OCI-LY3 (cell line): ENCODE data around the gene KCNH2.

ENCODE experiments used
- H2AFZ ChIP-seq: fragments of 200-600, 300-600 bp; shearing (Covaris generic); 2 replicates; pipeline ENCODE4 v1.6.0; 2014; ENCODE audit warnings: antibody characterized with exemption, low read depth, low read length
- H3K27ac ChIP-seq: fragments of 200-600, 300-600 bp; sonication (generic); 2 replicates; pipeline ENCODE4 v1.5.1; 2014; ENCODE audit warnings: mild to moderate bottlenecking, low read length, moderate library complexity, mixed read lengths
- H3K27me3 ChIP-seq: fragments of 200-600, 300-600 bp; sonication (generic); 2 replicates; pipeline ENCODE4 v1.6.1; 2014; ENCODE audit warnings: low read depth, low read length, mixed read lengths
- H3K36me3 ChIP-seq: fragments of 200-600, 300-600 bp; sonication (generic); replicated peaks from 2 replicates; pipeline ENCODE3; 2014; ENCODE audit warnings: low read depth, low read length, mixed read lengths
- H3K4me1 ChIP-seq: fragments of 300-600, 200-600 bp; sonication (generic); 2 replicates; pipeline ENCODE4 v1.6.1; 2014; ENCODE audit warnings: low read length, mixed read lengths
- H3K4me2 ChIP-seq: fragments of 200-600, 300-600 bp; sonication (generic); 2 replicates; pipeline ENCODE4 v1.6.1; 2014; ENCODE audit warnings: low read length, mixed read lengths
- H3K4me3 ChIP-seq: fragments of 300-600, 200-600 bp; sonication (generic); 2 replicates; pipeline ENCODE4 v1.5.1; 2014; ENCODE audit warnings: antibody characterized with exemption, mild to moderate bottlenecking, low read length, moderate library complexity
- H3K79me2 ChIP-seq: fragments of 300-600, 200-600 bp; shearing (Covaris generic); 2 replicates; pipeline ENCODE4 v1.6.1; 2014; ENCODE audit warnings: mild to moderate bottlenecking, low read length, mixed read lengths
- H3K9ac ChIP-seq: fragments of 300-600, 200-600 bp; shearing (Covaris generic); 2 replicates; pipeline ENCODE4 v1.6.0; 2014; ENCODE audit warnings: mild to moderate bottlenecking, low read length, moderate library complexity
- H3K9me3 ChIP-seq: fragments of 200-600, 300-600 bp; shearing (Covaris generic); 2 replicates; pipeline ENCODE4 v1.6.1; 2014; ENCODE audit warnings: low read length, mixed read lengths; ENCODE audit not compliant: insufficient read depth
- H4K20me1 ChIP-seq: fragments of 200-600, 300-600 bp; sonication (generic); 2 replicates; pipeline ENCODE4 v1.6.1; 2016; ENCODE audit warnings: low read length, mixed read lengths; ENCODE audit not compliant: insufficient read depth
- EZH2phosphoT487 ChIP-seq: fragments of 200-600 bp; shearing (Covaris generic); IDR thresholded peaks from 2 replicates; pipeline ENCODE4 v1.6.1; 2018; ENCODE audit warnings: antibody characterized with exemption, mixed run types, low read depth
- TF ChIP-seq, protein P1 (sequence below): fragments of 200-600, 300-600 bp; sonication (generic); IDR thresholded peaks from 2 replicates; pipeline ENCODE4 v1.5.1; 2014; ENCODE audit warnings: antibody characterized with exemption, low read length, low read depth

The KCNH2 gene

DNA sequence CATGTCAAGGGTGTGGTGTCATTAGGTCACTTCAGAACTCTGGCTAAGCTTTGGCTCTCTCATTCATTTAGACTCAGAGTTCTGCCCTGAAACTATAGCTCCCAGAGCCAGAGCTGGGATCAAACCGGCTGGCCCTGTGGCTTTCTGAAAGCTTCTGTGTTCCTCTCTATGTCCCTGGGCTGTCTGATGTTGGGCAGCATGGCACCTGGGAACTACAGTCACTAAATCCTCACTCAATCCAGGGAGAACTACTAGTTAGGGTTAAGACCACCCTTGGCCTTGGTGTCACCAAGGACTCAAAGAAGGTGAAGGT is 32.9 kb upstream of the KCNH2 start:
- Histone ChIP-seq H3K4me3 (no peak overlapping the region), H3K9ac (no peak overlapping the region), H3K9me3 (no peaks in the 10 kb centered on the region)

DNA sequence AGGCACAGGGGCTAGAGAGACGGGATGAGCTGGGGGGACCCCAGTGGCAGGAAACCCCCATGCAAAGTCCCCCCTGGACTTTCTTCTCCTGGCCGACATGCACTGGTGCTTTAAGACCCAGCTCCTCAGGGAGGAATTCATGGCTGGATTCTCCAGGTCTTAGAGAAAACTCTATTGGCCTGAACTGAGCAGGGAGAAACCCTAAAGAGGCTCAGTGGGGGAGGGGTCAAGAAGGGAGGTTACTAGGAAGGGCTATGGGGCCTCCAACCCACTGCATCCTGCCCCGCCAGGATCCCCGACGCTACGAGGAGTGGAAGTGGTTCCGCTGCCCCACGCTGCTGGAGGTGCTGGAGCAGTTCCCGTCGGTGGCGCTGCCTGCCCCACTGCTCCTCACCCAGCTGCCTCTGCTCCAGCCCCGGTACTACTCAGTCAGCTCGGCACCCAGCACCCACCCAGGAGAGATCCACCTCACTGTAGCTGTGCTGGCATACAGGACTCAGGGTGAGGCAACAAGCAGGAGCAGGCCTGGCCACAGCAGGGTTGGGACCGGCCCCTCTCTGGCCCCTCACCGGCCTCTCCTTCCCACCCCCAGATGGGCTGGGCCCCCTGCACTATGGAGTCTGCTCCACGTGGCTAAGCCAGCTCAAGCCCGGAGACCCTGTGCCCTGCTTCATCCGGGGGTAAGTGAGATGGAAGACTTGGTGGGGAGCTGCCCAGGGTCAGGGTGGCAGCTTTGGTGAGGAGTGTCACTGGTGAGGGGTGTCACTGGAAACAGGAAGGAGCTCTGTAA is 32.4 kb upstream of the KCNH2 start:
- Histone ChIP-seq H3K4me3 (no peak overlapping the region), H3K4me1 (no peaks in the 10 kb centered on the region), H2AFZ (no peak overlapping the region), H3K27me3 (no peaks in the 10 kb centered on the region), H3K79me2 (no peaks in the 10 kb centered on the region), H3K9ac (no peak overlapping the region), H3K27ac (no peak overlapping the region), H3K4me2 (no peak overlapping the region), H3K9me3 (no peaks in the 10 kb centered on the region), H4K20me1 (no peaks in the 10 kb centered on the region), H3K36me3 (no peaks in the 10 kb centered on the region)
- TF ChIP-seq, protein P1, sequence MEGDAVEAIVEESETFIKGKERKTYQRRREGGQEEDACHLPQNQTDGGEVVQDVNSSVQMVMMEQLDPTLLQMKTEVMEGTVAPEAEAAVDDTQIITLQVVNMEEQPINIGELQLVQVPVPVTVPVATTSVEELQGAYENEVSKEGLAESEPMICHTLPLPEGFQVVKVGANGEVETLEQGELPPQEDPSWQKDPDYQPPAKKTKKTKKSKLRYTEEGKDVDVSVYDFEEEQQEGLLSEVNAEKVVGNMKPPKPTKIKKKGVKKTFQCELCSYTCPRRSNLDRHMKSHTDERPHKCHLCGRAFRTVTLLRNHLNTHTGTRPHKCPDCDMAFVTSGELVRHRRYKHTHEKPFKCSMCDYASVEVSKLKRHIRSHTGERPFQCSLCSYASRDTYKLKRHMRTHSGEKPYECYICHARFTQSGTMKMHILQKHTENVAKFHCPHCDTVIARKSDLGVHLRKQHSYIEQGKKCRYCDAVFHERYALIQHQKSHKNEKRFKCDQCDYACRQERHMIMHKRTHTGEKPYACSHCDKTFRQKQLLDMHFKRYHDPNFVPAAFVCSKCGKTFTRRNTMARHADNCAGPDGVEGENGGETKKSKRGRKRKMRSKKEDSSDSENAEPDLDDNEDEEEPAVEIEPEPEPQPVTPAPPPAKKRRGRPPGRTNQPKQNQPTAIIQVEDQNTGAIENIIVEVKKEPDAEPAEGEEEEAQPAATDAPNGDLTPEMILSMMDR = no peak
- TF ChIP-seq EZH2phosphoT487 = no peak

More for the DNA sequence above, 32.9 kb upstream of the KCNH2 start:
- no peak overlapping the region for H3K4me2 ChIP-seq
- H3K36me3 ChIP-seq = no peaks in the 10 kb centered on the region
- no peaks in the 10 kb centered on the region for H3K27me3 ChIP-seq
- no peaks in the 10 kb centered on the region for H3K79me2 ChIP-seq
- H3K27ac ChIP-seq = no peak overlapping the region
- no peaks in the 10 kb centered on the region for H3K4me1 ChIP-seq
- H4K20me1 ChIP-seq = no peaks in the 10 kb centered on the region
- no peak for TF ChIP-seq EZH2phosphoT487
- TF ChIP-seq, protein P1 = no peak
- H2AFZ ChIP-seq = no peak overlapping the region

DNA sequence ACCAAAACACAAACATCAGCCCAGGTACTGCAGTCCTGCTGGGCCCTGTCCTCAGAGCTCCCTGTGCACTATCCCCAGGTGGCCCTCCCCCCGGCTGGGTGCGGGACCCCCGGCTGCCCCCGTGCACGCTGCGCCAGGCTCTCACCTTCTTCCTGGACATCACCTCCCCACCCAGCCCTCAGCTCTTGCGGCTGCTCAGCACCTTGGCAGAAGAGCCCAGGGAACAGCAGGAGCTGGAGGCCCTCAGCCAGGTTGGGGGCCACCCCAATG is 31.9 kb upstream of the KCNH2 start:
- H3K9ac ChIP-seq = no peak overlapping the region
- H2AFZ ChIP-seq = no peak overlapping the region
- H3K4me2 ChIP-seq = no peak overlapping the region
- H3K27me3 ChIP-seq = no peaks in the 10 kb centered on the region
- no peaks in the 10 kb centered on the region for H3K36me3 ChIP-seq
- no peaks in the 10 kb centered on the region for H3K79me2 ChIP-seq
- H3K4me1 ChIP-seq = no peaks in the 10 kb centered on the region
- no peaks in the 10 kb centered on the region for H3K9me3 ChIP-seq
- H4K20me1 ChIP-seq = no peaks in the 10 kb centered on the region
- no peak for TF ChIP-seq EZH2phosphoT487
- TF ChIP-seq, protein P1 = no peak
- no peak overlapping the region for H3K27ac ChIP-seq
- H3K4me3 ChIP-seq = no peak overlapping the region

- H3K4me2 ChIP-seq = no peak overlapping the region
- H3K9me3 ChIP-seq = no peaks in the 10 kb centered on the region
- no peaks in the 10 kb centered on the region for H4K20me1 ChIP-seq
- H3K27me3 ChIP-seq = peaks cover under 1% of the 10 kb centered on the region; the same call in 1 of the 2 replicates
- H3K27ac ChIP-seq = no peak overlapping the region
- H2AFZ ChIP-seq = no peak overlapping the region
- no peaks in the 10 kb centered on the region for H3K79me2 ChIP-seq
- no peak overlapping the region for H3K4me3 ChIP-seq
- H3K36me3 ChIP-seq = no peaks in the 10 kb centered on the region
- TF ChIP-seq EZH2phosphoT487 = no peak
- TF ChIP-seq, protein P1 = no peak
- H3K9ac ChIP-seq = no peak overlapping the region
- no peaks in the 10 kb centered on the region for H3K4me1 ChIP-seq
Observed at GRCh38 chr7:151009327-151010036, 31.4 kb upstream of the KCNH2 start.
